Prostate gland (tissue), 2 donors: ENCODE measurements around the gene IQGAP3.

ENCODE experiments used
- POLR2A ChIP-seq: fragments of 450-650 bp; IDR thresholded peaks from one replicate; pipeline ENCODE4 v1.6.1; 2016; ENCODE audit warnings: antibody characterized with exemption, mild to moderate bottlenecking
- TF ChIP-seq, protein P1 (sequence below), 4 experiments: fragments of 200-600 bp in 2 of 4; fragments of 450-650 bp in 2 of 4; sonication (generic) in 2 of 4; IDR thresholded peaks; 1 replicate in 3 of 4; 2 replicates in 1 of 4; pipeline ENCODE4 v1.5.1; 2016 to 2019; ENCODE audit warnings: antibody characterized with exemption in 4 of 4, mild to moderate bottlenecking in 2 of 4, moderate library complexity in 2 of 4

DNA sequence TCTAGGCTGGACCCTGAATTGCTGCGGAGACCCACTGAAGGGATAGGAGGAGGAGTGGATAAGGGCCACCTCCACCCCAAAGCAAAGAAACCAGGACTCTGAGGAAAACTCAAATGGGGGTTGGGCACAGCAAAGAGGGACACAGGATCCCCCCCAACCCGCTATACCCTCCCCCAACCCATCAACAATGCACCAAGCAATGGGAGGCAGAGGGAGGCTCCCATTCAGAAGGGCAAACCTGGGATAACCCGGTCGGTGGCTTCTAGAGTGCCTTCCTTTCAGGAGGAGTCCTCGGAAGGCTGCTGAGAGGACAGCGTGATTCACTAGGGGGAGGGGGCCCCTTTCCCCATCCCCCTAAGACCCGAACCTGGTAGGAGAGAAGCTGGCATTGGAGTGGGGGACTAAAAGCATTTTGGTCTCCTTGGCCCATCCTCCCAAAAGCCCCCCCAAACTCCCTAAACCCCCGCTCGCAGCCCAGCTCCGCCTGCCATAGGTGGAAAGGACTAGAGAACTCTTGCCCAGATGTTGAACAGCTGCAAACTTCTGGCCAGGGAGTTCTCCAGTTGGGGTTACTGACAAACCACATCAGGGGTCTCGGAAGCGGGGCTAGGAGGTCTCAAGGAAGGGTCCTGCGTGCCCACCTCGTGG lies 73.0 kb downstream of the IQGAP3 start:
- TF ChIP-seq POLR2A, result no peak
- TF ChIP-seq, protein P1, sequence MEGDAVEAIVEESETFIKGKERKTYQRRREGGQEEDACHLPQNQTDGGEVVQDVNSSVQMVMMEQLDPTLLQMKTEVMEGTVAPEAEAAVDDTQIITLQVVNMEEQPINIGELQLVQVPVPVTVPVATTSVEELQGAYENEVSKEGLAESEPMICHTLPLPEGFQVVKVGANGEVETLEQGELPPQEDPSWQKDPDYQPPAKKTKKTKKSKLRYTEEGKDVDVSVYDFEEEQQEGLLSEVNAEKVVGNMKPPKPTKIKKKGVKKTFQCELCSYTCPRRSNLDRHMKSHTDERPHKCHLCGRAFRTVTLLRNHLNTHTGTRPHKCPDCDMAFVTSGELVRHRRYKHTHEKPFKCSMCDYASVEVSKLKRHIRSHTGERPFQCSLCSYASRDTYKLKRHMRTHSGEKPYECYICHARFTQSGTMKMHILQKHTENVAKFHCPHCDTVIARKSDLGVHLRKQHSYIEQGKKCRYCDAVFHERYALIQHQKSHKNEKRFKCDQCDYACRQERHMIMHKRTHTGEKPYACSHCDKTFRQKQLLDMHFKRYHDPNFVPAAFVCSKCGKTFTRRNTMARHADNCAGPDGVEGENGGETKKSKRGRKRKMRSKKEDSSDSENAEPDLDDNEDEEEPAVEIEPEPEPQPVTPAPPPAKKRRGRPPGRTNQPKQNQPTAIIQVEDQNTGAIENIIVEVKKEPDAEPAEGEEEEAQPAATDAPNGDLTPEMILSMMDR (IDR thresholded peaks at IDR 0.05), result no peak
